Islet of Langerhans (tissue), 1 donor: Measurements from ENCODE around the gene POP7.

ENCODE experiments used
- FAIRE-seq: peaks from one replicate; lab custom pipeline; 2011; peaks lifted over from hg19 to GRCh38; lab: Jason Lieb, UNC

The POP7 gene

GRCh38 chr7:100726996-100727761, 21.3 kb downstream of the POP7 start:
- FAIRE-seq: no peak

GRCh38 chr7:100728196-100728595, 22.3 kb downstream of the POP7 start:
- no peak for FAIRE-seq

- no peak for FAIRE-seq
These were observed 24.3 kb downstream of the POP7 start for GRCh38 chr7:100730136-100730800.

GRCh38 chr7:100731937-100732636, 26.2 kb downstream of the POP7 start:
- FAIRE-seq: no peak

GRCh38 chr7:100735730-100736129, 29.8 kb downstream of the POP7 start:
- no peak for FAIRE-seq

GRCh38 chr7:100736671-100737070, 30.8 kb downstream of the POP7 start:
- FAIRE-seq: no peak

GRCh38 chr7:100739934-100740333, 34.0 kb downstream of the POP7 start:
- no peak for FAIRE-seq

GRCh38 chr7:100744605-100745004, 38.7 kb downstream of the POP7 start:
- FAIRE-seq: no peak

- no peak for FAIRE-seq
These were observed 39.3 kb downstream of the POP7 start for GRCh38 chr7:100745184-100745583.

GRCh38 chr7:100752994-100753393, 47.1 kb downstream of the POP7 start:
- no peak for FAIRE-seq

- FAIRE-seq: no peak
These were observed 47.8 kb downstream of the POP7 start for GRCh38 chr7:100753750-100754149.
